IPS-15b (cell line): Measurements from ENCODE around the gene STIMATE.

Experiments
- H3K27me3 ChIP-seq: one replicate; pipeline ENCODE4 v1.6.1; 2013; ENCODE audit warnings: low read length; ENCODE audit not compliant: control insufficient read depth, insufficient read depth
- H3K36me3 ChIP-seq: one replicate; pipeline ENCODE4 v1.6.1; 2013; ENCODE audit warnings: low read length; ENCODE audit not compliant: control insufficient read depth, insufficient read depth
- H3K4me1 ChIP-seq: one replicate; pipeline ENCODE4 v1.6.1; 2013; ENCODE audit warnings: mild to moderate bottlenecking, low read length; ENCODE audit not compliant: control insufficient read depth, insufficient read depth
- H3K4me3 ChIP-seq: one replicate; pipeline ENCODE4 v1.5.1; 2013; ENCODE audit warnings: low read depth, low read length
- H3K9ac ChIP-seq: one replicate; pipeline ENCODE4 v1.6.1; 2013; ENCODE audit warnings: low read depth, mild to moderate bottlenecking, low read length
- H3K9me3 ChIP-seq: one replicate; pipeline ENCODE4 v1.6.1; 2013; ENCODE audit warnings: mild to moderate bottlenecking, low read length; ENCODE audit not compliant: control insufficient read depth, insufficient read depth

STIMATE gene

GRCh38 chr3:52892290-52892624 lies 5.1 kb downstream of the STIMATE start:
- peaks cover 3% of the 10 kb centered on the region for H3K4me1 ChIP-seq
- no peaks in the 10 kb centered on the region for H3K9me3 ChIP-seq
- H3K9ac ChIP-seq, result no peak overlapping the region
- H3K36me3 ChIP-seq, result no peaks in the 10 kb centered on the region
- H3K27me3 ChIP-seq, result no peaks in the 10 kb centered on the region
- H3K4me3 ChIP-seq, result no peak overlapping the region

GRCh38 chr3:52891615-52892081 lies 5.7 kb downstream of the STIMATE start:
- Histone ChIP-seq H3K36me3 (no peaks in the 10 kb centered on the region), H3K9me3 (no peaks in the 10 kb centered on the region), H3K27me3 (no peaks in the 10 kb centered on the region), H3K4me3 (no peak overlapping the region), H3K4me1 (peaks cover 3% of the 10 kb centered on the region), H3K9ac (no peak overlapping the region)

- peaks cover 3% of the 10 kb centered on the region for H3K4me1 ChIP-seq
- no peaks in the 10 kb centered on the region for H3K9me3 ChIP-seq
- no peaks in the 10 kb centered on the region for H3K27me3 ChIP-seq
- H3K4me3 ChIP-seq, result no peak overlapping the region
- H3K9ac ChIP-seq, result no peak overlapping the region
- no peaks in the 10 kb centered on the region for H3K36me3 ChIP-seq
Measured at GRCh38 chr3:52891164-52891563, 6.2 kb downstream of the STIMATE start.

- H3K9me3 ChIP-seq, result no peaks in the 10 kb centered on the region
- H3K4me1 ChIP-seq, result no peaks in the 10 kb centered on the region
- H3K36me3 ChIP-seq, result no peaks in the 10 kb centered on the region
- H3K4me3 ChIP-seq, result no peak overlapping the region
- H3K9ac ChIP-seq, result no peak overlapping the region
- no peaks in the 10 kb centered on the region for H3K27me3 ChIP-seq
Measured at GRCh38 chr3:52890735-52891134, 6.6 kb downstream of the STIMATE start.

- Histone ChIP-seq H3K27me3 (no peaks in the 10 kb centered on the region), H3K36me3 (no peaks in the 10 kb centered on the region), H3K4me1 (no peaks in the 10 kb centered on the region), H3K9ac (no peak overlapping the region), H3K9me3 (no peaks in the 10 kb centered on the region), H3K4me3 (no peak overlapping the region)
Measured at GRCh38 chr3:52889901-52890300, 7.4 kb downstream of the STIMATE start.

- Histone ChIP-seq H3K36me3 (no peaks in the 10 kb centered on the region), H3K9ac (no peak overlapping the region), H3K4me1 (no peaks in the 10 kb centered on the region), H3K27me3 (no peaks in the 10 kb centered on the region), H3K4me3 (no peak overlapping the region), H3K9me3 (no peaks in the 10 kb centered on the region)
Measured at GRCh38 chr3:52887166-52887565, 10.2 kb downstream of the STIMATE start.

GRCh38 chr3:52886049-52886730 lies 11.2 kb downstream of the STIMATE start:
- H3K4me3 ChIP-seq, result no peak overlapping the region
- H3K9me3 ChIP-seq, result no peaks in the 10 kb centered on the region
- H3K9ac ChIP-seq, result no peak overlapping the region
- no peaks in the 10 kb centered on the region for H3K4me1 ChIP-seq
- no peaks in the 10 kb centered on the region for H3K27me3 ChIP-seq
- H3K36me3 ChIP-seq, result no peaks in the 10 kb centered on the region

GRCh38 chr3:52882377-52882776 lies 15.0 kb downstream of the STIMATE start:
- no peaks in the 10 kb centered on the region for H3K36me3 ChIP-seq
- H3K9me3 ChIP-seq, result no peaks in the 10 kb centered on the region
- H3K4me3 ChIP-seq, result no peak overlapping the region
- H3K9ac ChIP-seq, result no peak overlapping the region
- H3K4me1 ChIP-seq, result no peaks in the 10 kb centered on the region
- no peaks in the 10 kb centered on the region for H3K27me3 ChIP-seq

GRCh38 chr3:52881871-52882270 lies 15.5 kb downstream of the STIMATE start:
- H3K4me3 ChIP-seq, result no peak overlapping the region
- no peak overlapping the region for H3K9ac ChIP-seq
- H3K9me3 ChIP-seq, result no peaks in the 10 kb centered on the region
- no peaks in the 10 kb centered on the region for H3K4me1 ChIP-seq
- no peaks in the 10 kb centered on the region for H3K36me3 ChIP-seq
- no peaks in the 10 kb centered on the region for H3K27me3 ChIP-seq

GRCh38 chr3:52880474-52880873 lies 16.9 kb downstream of the STIMATE start:
- Histone ChIP-seq H3K36me3 (no peaks in the 10 kb centered on the region), H3K9me3 (no peaks in the 10 kb centered on the region), H3K9ac (no peak overlapping the region), H3K27me3 (no peaks in the 10 kb centered on the region), H3K4me3 (no peak overlapping the region), H3K4me1 (peaks cover 3% of the 10 kb centered on the region)

GRCh38 chr3:52880047-52880446 lies 17.3 kb downstream of the STIMATE start:
- H3K4me3 ChIP-seq, result no peak overlapping the region

GRCh38 chr3:52879581-52879980 lies 17.8 kb downstream of the STIMATE start:
- Histone ChIP-seq H3K4me3 (no peak overlapping the region), H3K9me3 (no peaks in the 10 kb centered on the region), H3K9ac (no peak overlapping the region), H3K4me1 (peaks cover 3% of the 10 kb centered on the region), H3K36me3 (no peaks in the 10 kb centered on the region), H3K27me3 (no peaks in the 10 kb centered on the region)

More at GRCh38 chr3:52880047-52880446, 17.3 kb downstream of the STIMATE start:
- H3K27me3 ChIP-seq, result no peaks in the 10 kb centered on the region
- H3K9ac ChIP-seq, result no peak overlapping the region
- peaks cover 3% of the 10 kb centered on the region for H3K4me1 ChIP-seq
- no peaks in the 10 kb centered on the region for H3K36me3 ChIP-seq
- no peaks in the 10 kb centered on the region for H3K9me3 ChIP-seq
